ENCODE results near the gene DGKQ.

- TF ChIP-seq, protein P1, sequence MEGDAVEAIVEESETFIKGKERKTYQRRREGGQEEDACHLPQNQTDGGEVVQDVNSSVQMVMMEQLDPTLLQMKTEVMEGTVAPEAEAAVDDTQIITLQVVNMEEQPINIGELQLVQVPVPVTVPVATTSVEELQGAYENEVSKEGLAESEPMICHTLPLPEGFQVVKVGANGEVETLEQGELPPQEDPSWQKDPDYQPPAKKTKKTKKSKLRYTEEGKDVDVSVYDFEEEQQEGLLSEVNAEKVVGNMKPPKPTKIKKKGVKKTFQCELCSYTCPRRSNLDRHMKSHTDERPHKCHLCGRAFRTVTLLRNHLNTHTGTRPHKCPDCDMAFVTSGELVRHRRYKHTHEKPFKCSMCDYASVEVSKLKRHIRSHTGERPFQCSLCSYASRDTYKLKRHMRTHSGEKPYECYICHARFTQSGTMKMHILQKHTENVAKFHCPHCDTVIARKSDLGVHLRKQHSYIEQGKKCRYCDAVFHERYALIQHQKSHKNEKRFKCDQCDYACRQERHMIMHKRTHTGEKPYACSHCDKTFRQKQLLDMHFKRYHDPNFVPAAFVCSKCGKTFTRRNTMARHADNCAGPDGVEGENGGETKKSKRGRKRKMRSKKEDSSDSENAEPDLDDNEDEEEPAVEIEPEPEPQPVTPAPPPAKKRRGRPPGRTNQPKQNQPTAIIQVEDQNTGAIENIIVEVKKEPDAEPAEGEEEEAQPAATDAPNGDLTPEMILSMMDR (IDR thresholded peaks at IDR 0.05 in 4 of 5, conservative IDR thresholded peaks at IDR 0.05 in 1 of 5), result no peak
- TF ChIP-seq POLR2A (IDR thresholded peaks at IDR 0.05), result no peak
These were observed 16.5 kb upstream of the DGKQ start for GRCh38 chr4:989722-990471.

Measured in gastrocnemius medialis (tissue), 4 donors.